Stimulated activated CD4-positive, alpha-beta T cell treated with anti-CD3 and anti-CD28 coated beads, Interleukin-1b, Interleukin-23, amount 100 ng/mL, for 24 hours (primary cell): ENCODE results near the gene NTN1.

ENCODE experiments used
- DNase-seq, 4 experiments: peaks; one replicate each; pipeline ENCODE4 v3.0.0-alpha.2; 2020; ENCODE audit warnings: low read depth in 4 of 4, low spot score in 1 of 4

NTN1 gene

GRCh38 chr17:9004961-9005285 is 16.4 kb upstream of the NTN1 start:
- DNase-seq: no peak

- no peak for DNase-seq
Measured at GRCh38 chr17:9006175-9006767, 15.0 kb upstream of the NTN1 start.

- no peak for DNase-seq
Measured at GRCh38 chr17:9007052-9007714, 14.1 kb upstream of the NTN1 start.

- no peak for DNase-seq
Measured at GRCh38 chr17:9009096-9009495, 12.2 kb upstream of the NTN1 start.

GRCh38 chr17:9009737-9010136 is 11.6 kb upstream of the NTN1 start:
- DNase-seq: no peak

GRCh38 chr17:9011001-9011400 is 10.3 kb upstream of the NTN1 start:
- DNase-seq: no peak

- DNase-seq: no peak
Measured at GRCh38 chr17:9016941-9017552, 4.3 kb upstream of the NTN1 start.

GRCh38 chr17:9018726-9019125 is 2.6 kb upstream of the NTN1 start:
- DNase-seq: no peak

GRCh38 chr17:9020096-9020823 is 1.1 kb upstream of the NTN1 start:
- no peak for DNase-seq

- DNase-seq: no peak
Measured at GRCh38 chr17:9020824-9021157, 519 bp upstream of the NTN1 start.

- DNase-seq: no peak
Measured at GRCh38 chr17:9021992-9022572, 772 bp downstream of the NTN1 start.

- no peak for DNase-seq
Measured at GRCh38 chr17:9022573-9023391, 1.5 kb downstream of the NTN1 start.

GRCh38 chr17:9023392-9024218 is 2.3 kb downstream of the NTN1 start:
- DNase-seq: no peak

- DNase-seq: no peak
Measured at GRCh38 chr17:9024497-9024896, 3.2 kb downstream of the NTN1 start.

- DNase-seq: no peak
Measured at GRCh38 chr17:9026741-9027140, 5.4 kb downstream of the NTN1 start.

- DNase-seq: no peak
Measured at GRCh38 chr17:9028202-9028987, 7.1 kb downstream of the NTN1 start.

GRCh38 chr17:9028988-9029570 is 7.8 kb downstream of the NTN1 start:
- DNase-seq: no peak

- no peak for DNase-seq
Measured at GRCh38 chr17:9032151-9032550, 10.8 kb downstream of the NTN1 start.

GRCh38 chr17:9032583-9032982 is 11.3 kb downstream of the NTN1 start:
- DNase-seq: no peak
